Measurements from ENCODE around the gene HSPA2. TPM values are rescaled to one million over a fixed set of nuclear protein-coding genes. Genes with fewer than 3 reads are reported as not detected.

Gene HSPA2
- total and polyA plus RNA-seq, 2 of the 13 experiments (the other 11 are each of a cell fraction or from before 2014, with no cell fraction given): 0.15 to 0.27 TPM

- TF ChIP-seq DMTF1 (CRISPR knock-in tag; IDR thresholded peaks at IDR 0.05) (no peak), IRF2 (CRISPR knock-in tag; IDR thresholded peaks at IDR 0.05) (peak; percentile 35; the same call in 1 of the 2 replicates), AKAP8 (CRISPR knock-in tag; IDR thresholded peaks at IDR 0.05) (no peak), NFIC (IDR thresholded peaks at IDR 0.05; ENCODE audit: low read length) (no peak), ZFAT (CRISPR knock-in tag; conservative IDR thresholded peaks at IDR 0.05) (no peak), NR2C2 (CRISPR knock-in tag; IDR thresholded peaks at IDR 0.05; ENCODE audit: borderline replicate concordance) (peak; percentile 32; the same call in 1 of the 2 replicates), TBX2 (CRISPR knock-in tag; IDR thresholded peaks at IDR 0.05; ENCODE audit: borderline replicate concordance) (peak; percentile 73), HHEX (CRISPR knock-in tag; IDR thresholded peaks at IDR 0.05) (no peak), ZNF850 (CRISPR knock-in tag; conservative IDR thresholded peaks at IDR 0.05) (no peak), ZNF770 (CRISPR knock-in tag; IDR thresholded peaks at IDR 0.05) (no peak), GATA4 (IDR thresholded peaks at IDR 0.05; ENCODE audit: borderline replicate concordance, low read depth) (no peak), RARG (CRISPR knock-in tag; IDR thresholded peaks at IDR 0.05; ENCODE audit: low read depth) (no peak), SMAD1 (CRISPR knock-in tag; IDR thresholded peaks at IDR 0.05; ENCODE audit: borderline replicate concordance, low read depth) (no peak; the same call in 1 of the 2 replicates), ATF7-NPFF (CRISPR knock-in tag; IDR thresholded peaks at IDR 0.05; ENCODE audit: low read depth) (no peak), ZBTB2 (CRISPR knock-in tag; IDR thresholded peaks at IDR 0.05; ENCODE audit: low read depth) (no peak), STAT5B (CRISPR knock-in tag; IDR thresholded peaks at IDR 0.05) (no peak), ZNF496 (CRISPR knock-in tag; IDR thresholded peaks at IDR 0.05; ENCODE audit: insufficient replicate concordance) (no peak), HNRNPH1 (optimal IDR thresholded peaks at IDR 0.05; ENCODE audit: low read depth, low read length) (no peak), ZNF543 (CRISPR knock-in tag; IDR thresholded peaks at IDR 0.05) (0 out of 2 replicates have a peak, but pooled peaks have one; percentile 33), ZMYM2 (CRISPR knock-in tag; IDR thresholded peaks at IDR 0.05) (no peak), EZH2 (conservative IDR thresholded peaks at IDR 0.05; ENCODE audit: low read depth, low read length) (no peak), FOXA1 (IDR thresholded peaks at IDR 0.05) (no peak), FOXA1 (CRISPR knock-in tag; IDR thresholded peaks at IDR 0.05) (peak; percentile 48)
Observed at GRCh38 chr14:64540208-64541202, at the start of gene HSPA2 (continued).
